ENCODE results near the gene KRTAP10-9. TPM values are rescaled to one million over a fixed set of nuclear protein-coding genes. Genes with fewer than 3 reads are reported as not detected.
A peak's percentile ranks its signal among the peaks of the same experiment; 100 is the strongest.
"Not testable (repeated sequence)": the region's sequence is repeated elsewhere in the genome, so short reads cannot be mapped to it uniquely, and the experiment has no call there.

KRTAP10-9 gene
- total and polyA plus RNA-seq, 2 donors from 2014 or later = not detected

- Histone ChIP-seq H3K27ac (ENCODE audit: low read depth in 2 of 2, low read length in 2 of 2) (no peak overlapping the region), H3K9ac (ENCODE audit: low read length in 3 of 3) (no peak overlapping the region), H3K27me3 (ENCODE audit: control insufficient read depth, insufficient read depth, low read length) (no peaks in the 10 kb centered on the region), H3K4me1 (ENCODE audit: control insufficient read depth in 2 of 3, insufficient read depth in 2 of 3, low read depth in 1 of 3, low read length in 3 of 3) (no peaks in the 10 kb centered on the region), H3K36me3 (ENCODE audit: control insufficient read depth in 2 of 3, insufficient read depth in 3 of 3, low read length in 3 of 3) (no peaks in the 10 kb centered on the region), H3K4me3 (ENCODE audit: low read length in 3 of 3) (no peak overlapping the region), H3K9me3 (ENCODE audit: control insufficient read depth in 2 of 3, insufficient read depth in 1 of 3, low read length in 3 of 3) (peaks cover 0 to 8% (median 0%) of the 10 kb centered on the region in 3 donors)
- TF ChIP-seq, protein P1, sequence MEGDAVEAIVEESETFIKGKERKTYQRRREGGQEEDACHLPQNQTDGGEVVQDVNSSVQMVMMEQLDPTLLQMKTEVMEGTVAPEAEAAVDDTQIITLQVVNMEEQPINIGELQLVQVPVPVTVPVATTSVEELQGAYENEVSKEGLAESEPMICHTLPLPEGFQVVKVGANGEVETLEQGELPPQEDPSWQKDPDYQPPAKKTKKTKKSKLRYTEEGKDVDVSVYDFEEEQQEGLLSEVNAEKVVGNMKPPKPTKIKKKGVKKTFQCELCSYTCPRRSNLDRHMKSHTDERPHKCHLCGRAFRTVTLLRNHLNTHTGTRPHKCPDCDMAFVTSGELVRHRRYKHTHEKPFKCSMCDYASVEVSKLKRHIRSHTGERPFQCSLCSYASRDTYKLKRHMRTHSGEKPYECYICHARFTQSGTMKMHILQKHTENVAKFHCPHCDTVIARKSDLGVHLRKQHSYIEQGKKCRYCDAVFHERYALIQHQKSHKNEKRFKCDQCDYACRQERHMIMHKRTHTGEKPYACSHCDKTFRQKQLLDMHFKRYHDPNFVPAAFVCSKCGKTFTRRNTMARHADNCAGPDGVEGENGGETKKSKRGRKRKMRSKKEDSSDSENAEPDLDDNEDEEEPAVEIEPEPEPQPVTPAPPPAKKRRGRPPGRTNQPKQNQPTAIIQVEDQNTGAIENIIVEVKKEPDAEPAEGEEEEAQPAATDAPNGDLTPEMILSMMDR (IDR thresholded peaks at IDR 0.05; ENCODE audit: borderline replicate concordance, extremely low read depth, insufficient read depth) = no peak
- no peak for FAIRE-seq
- no peak for DNase-seq
- intact Hi-C loops (cut with DNase I) = no loop called here
Measured at GRCh38 chr21:44640761-44641160, 13.9 kb downstream of the KRTAP10-9 start.

DNA sequence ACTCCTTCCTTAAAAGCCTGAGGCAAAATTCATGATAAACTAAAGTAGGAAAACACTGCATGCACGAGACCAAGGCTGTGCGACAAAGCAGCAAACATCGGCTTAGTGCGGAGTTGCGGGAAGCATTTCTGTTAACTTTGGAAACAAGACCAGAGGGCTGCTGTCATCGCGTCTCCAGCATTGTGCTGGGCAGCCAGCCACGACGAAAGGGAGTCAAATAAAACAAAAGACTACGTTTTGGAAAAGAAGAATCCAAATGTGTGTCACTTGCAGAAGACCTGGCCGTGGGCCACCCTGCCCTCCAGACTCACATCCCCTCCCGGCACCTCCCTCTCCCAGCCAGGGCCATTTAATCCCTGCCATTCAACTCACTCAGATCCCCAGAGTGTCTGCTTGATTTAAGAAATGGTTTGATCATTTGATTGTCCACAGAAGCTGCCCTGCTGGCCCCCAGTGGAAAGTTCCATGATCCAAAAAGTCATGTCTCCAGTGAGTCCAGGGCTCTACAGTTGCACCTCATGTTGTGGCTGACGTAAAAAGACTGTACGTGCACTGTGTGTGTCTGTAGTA, 16.9 kb downstream of the KRTAP10-9 start:
- TF ChIP-seq, protein P1 (IDR thresholded peaks at IDR 0.05; ENCODE audit: borderline replicate concordance, extremely low read depth, insufficient read depth) = no peak
- peaks cover 0 to 8% (median 0%) of the 10 kb centered on the region in 3 donors for H3K9me3 ChIP-seq (ENCODE audit: control insufficient read depth in 2 of 3, insufficient read depth in 1 of 3, low read length in 3 of 3)
- no peaks in the 10 kb centered on the region for H3K4me1 ChIP-seq (ENCODE audit: control insufficient read depth in 2 of 3, insufficient read depth in 2 of 3, low read depth in 1 of 3, low read length in 3 of 3)
- H3K9ac ChIP-seq (ENCODE audit: low read length in 3 of 3) = no peak overlapping the region
- FAIRE-seq (no peak), DNase-seq (peak in 1 of 5 donors; percentile 21)
- H3K27ac ChIP-seq (ENCODE audit: low read depth in 2 of 2, low read length in 2 of 2) = no peak overlapping the region
- intact Hi-C loops (cut with DNase I) = no loop called here
- H3K27me3 ChIP-seq (ENCODE audit: control insufficient read depth, insufficient read depth, low read length) = no peaks in the 10 kb centered on the region
- no peak overlapping the region for H3K4me3 ChIP-seq (ENCODE audit: low read length in 3 of 3)
- no peaks in the 10 kb centered on the region for H3K36me3 ChIP-seq (ENCODE audit: control insufficient read depth in 2 of 3, insufficient read depth in 3 of 3, low read length in 3 of 3)

DNA sequence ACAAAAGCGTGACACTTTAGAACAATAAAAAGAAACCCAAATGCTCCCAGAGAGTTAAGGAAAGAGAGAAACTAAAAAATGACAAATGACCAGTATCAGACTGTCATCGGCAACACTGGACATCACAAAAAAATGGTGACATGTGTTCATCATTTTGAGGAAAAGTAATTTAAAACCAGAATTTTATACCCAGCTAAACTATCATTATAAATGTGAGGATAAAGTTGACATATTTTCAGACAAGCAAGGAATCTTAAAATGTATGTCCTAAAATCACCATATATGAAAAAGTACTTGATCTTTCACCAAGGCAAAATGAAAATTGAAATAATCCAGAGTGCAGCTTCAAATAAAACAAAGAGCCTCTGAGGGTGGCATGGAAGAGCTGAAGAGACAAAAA, 18.0 kb downstream of the KRTAP10-9 start:
- H3K27ac ChIP-seq (ENCODE audit: low read depth in 2 of 2, low read length in 2 of 2) = no peak overlapping the region
- TF ChIP-seq, protein P1 (IDR thresholded peaks at IDR 0.05; ENCODE audit: borderline replicate concordance, extremely low read depth, insufficient read depth) = no peak
- no peaks in the 10 kb centered on the region for H3K27me3 ChIP-seq (ENCODE audit: control insufficient read depth, insufficient read depth, low read length)
- FAIRE-seq (no peak), DNase-seq (no peak)
- no peaks in the 10 kb centered on the region for H3K36me3 ChIP-seq (ENCODE audit: control insufficient read depth in 2 of 3, insufficient read depth in 3 of 3, low read length in 3 of 3)
- H3K9me3 ChIP-seq (ENCODE audit: control insufficient read depth in 2 of 3, insufficient read depth in 1 of 3, low read length in 3 of 3) = peaks cover 0 to 7% (median 0%) of the 10 kb centered on the region in 3 donors
- intact Hi-C loops (cut with DNase I) = no loop called here
- H3K9ac ChIP-seq (ENCODE audit: low read length in 3 of 3) = no peak overlapping the region
- no peak overlapping the region for H3K4me3 ChIP-seq (ENCODE audit: low read length in 3 of 3)
- no peaks in the 10 kb centered on the region for H3K4me1 ChIP-seq (ENCODE audit: control insufficient read depth in 2 of 3, insufficient read depth in 2 of 3, low read depth in 1 of 3, low read length in 3 of 3)

GRCh38 chr21:44646366-44647221, 19.7 kb downstream of the KRTAP10-9 start, which contains the start of gene KRTAP10-11:
Gene KRTAP10-11 (plus strand): TSS chr21:44646414. CDS start chr21:44646459, 45 bp downstream.
- H3K9me3 ChIP-seq (ENCODE audit: control insufficient read depth in 2 of 3, insufficient read depth in 1 of 3, low read length in 3 of 3); H3K27ac ChIP-seq (ENCODE audit: low read depth in 2 of 2, low read length in 2 of 2); H3K27me3 ChIP-seq (ENCODE audit: control insufficient read depth, insufficient read depth, low read length); H3K36me3 ChIP-seq (ENCODE audit: control insufficient read depth in 2 of 3, insufficient read depth in 3 of 3, low read length in 3 of 3); H3K4me1 ChIP-seq (ENCODE audit: control insufficient read depth in 2 of 3, insufficient read depth in 2 of 3, low read depth in 1 of 3, low read length in 3 of 3); H3K4me3 ChIP-seq (ENCODE audit: low read length in 3 of 3); DNase-seq; H3K9ac ChIP-seq (ENCODE audit: low read length in 3 of 3); intact Hi-C loops (cut with DNase I); FAIRE-seq: not testable (repeated sequence)
